CMK (cell line): Measurements from ENCODE around the gene SMS.
"Not testable (repeated sequence)": the region's sequence is repeated elsewhere in the genome, so short reads cannot be mapped to it uniquely, and the experiment has no call there.

Experiments used
- DNase-seq: peaks from one replicate; pipeline ENCODE4 v3.0.0-alpha.2; 2010; ENCODE audit warnings: low read depth

The SMS gene

GRCh38 chrX:21952624-21953023, 12.1 kb downstream of the SMS start:
- DNase-seq: no peak

DNA sequence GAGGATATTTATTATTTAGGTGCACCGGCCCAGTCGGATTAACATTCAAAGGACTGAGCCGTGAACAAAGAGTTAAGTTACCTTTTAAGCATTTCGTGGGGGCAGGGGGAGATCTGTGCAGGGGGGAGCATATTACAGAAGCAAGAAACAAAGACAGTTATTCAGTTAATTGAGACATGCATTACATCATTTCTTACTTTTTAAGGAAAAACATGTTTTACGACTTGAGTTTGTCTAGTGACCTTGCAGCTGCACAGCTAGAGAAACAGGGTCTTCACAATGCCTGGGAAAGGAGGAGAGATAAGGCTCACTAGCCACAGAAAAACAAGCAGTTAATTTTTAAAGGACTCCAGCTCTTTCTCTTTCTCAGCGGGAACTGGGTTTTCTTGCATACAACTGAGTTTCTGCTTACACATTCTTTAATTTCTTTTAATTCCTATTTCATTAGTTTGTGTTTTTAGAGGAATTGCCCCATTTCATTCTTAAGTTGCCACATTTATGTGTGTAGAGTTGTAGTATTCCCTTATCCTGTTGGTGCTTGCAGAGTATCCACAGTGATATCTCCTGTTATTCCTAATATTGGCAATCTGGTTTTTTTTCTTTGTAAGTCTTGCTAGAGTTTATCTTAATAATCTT, 12.8 kb downstream of the SMS start:
- DNase-seq: not testable (repeated sequence)

DNA sequence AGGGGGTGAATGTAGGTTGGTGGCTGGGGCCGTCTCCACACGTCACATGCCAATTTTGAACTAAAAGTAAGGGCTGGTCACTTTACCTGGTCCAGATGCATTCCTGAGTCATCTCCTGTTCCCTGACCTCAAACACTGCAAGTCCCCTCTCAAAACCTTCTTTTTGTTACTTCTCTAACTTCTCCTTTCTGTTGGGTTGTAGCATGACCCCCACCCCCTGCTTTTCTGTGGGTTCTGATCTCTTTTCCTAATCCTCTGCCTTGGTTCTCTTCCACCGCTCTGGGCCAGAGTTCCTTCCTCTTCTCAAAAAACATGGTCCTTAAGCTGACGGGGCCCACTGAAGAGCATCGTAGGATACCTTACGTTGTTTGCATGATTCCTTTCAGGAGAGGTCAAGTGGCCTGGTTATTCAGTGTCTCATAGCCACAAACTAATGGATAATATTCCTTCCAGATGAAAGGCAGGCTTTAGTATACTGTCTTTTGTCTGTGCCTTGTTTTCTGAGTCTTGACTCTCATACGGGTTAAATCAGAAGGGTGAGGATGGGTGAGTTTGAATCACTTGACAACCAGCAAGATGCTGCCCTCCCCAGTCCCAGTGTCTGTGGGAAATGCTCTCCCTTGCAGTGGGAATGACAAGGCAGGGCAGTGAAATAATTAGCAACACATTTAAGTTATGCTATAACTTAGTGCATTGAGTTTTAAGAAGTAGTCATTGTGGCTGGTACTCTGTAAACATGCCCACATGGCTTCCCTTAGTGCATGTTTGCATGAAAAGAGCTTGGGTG, 15.1 kb downstream of the SMS start:
- no peak for DNase-seq

- no peak for DNase-seq
These were observed 16.3 kb downstream of the SMS start for GRCh38 chrX:21956783-21957182.

DNA sequence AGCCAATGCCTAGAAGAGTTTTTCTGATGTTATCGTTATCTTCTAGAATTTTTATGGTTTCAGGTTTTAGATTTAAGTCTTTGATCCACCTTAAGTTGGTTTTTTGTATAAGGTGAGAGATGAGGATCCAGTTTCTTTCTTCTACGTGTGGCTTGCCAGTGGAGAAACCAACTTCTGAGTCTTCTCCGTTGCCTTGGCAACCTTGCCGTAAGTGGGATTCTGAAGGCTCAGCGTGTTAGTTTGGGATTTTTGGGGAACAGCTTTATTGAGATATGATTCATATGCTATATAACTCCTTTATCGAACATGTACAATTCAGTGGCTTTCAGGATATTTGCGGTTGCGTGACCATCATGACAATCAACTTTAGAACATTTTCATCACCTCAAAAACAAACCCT, 17.7 kb downstream of the SMS start:
- DNase-seq: no peak

- no peak for DNase-seq
These were observed 18.4 kb downstream of the SMS start for GRCh38 chrX:21958916-21959315.

DNA sequence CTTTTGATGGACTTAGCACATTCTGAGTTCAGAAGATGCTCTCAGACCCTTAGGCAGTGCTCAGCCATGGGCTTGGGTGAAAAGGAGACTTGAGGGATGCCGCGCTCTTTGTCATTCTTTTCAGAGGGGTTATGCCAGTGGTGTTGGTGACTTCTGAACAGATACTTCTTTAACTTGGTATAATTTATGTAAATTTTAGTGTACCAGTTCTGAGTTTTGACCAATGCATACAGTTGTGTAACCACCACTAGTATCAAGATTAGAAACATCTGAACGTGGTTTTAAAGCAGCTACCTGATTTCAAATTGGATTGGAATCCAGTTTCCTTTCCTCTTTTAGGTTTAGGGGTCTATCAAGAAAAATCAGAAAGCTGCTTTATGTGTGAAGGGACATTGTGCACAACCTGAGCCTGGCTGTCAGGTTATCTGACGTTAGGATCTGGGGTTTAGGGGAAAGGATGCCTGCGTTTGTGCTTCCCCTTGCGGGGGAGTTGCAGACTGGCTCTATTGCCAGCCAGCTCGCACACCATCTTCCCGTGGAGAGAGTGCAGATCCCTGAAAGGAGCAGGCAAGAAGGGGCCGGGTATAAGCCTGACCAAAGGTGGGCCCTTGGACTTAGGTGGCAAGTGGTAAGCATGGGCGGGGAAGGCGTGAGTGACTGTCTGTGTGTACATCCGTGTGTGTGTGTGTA, 19.0 kb downstream of the SMS start:
- no peak for DNase-seq

- DNase-seq: no peak
These were observed 20.3 kb downstream of the SMS start for GRCh38 chrX:21960569-21961541.

DNA sequence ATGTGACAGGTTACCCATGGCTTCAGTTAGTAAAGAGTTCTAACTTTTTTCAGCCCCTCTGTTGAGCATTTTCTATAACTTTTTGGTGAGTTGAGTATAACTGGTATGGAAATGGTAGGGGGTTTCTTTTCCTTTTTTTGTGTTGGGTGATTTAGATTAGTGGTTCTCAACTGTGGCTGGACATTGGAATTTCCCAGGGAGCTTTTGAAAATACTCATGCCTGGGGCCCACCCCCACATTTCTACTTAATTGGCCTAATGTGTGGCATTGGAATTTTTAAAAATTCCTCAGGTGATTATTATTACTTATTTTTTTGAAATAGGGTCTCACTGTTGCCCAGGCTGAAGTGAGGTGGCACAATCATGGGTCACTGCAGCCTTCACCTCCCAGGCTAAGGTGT, 21.9 kb downstream of the SMS start:
- DNase-seq: no peak

DNA sequence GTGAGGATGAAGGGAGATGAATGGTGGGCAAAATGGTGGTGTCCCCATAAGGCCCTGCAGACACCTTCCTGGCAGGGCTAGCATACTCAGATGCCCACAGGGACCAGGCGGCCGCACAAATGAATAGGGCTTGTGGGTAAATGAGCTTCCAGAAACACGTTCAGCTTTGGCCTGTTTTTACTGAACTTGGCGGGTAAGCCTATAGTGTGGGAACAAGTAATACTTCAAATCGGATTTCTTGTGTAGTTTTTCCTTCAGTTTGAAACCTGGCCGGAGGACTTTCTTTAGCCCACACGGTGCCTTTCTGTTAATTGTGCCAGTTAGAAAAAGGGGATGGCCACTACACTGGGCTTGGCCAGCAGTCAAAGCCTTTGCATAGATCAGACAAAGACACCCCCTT, 22.8 kb downstream of the SMS start:
- no peak for DNase-seq

DNA sequence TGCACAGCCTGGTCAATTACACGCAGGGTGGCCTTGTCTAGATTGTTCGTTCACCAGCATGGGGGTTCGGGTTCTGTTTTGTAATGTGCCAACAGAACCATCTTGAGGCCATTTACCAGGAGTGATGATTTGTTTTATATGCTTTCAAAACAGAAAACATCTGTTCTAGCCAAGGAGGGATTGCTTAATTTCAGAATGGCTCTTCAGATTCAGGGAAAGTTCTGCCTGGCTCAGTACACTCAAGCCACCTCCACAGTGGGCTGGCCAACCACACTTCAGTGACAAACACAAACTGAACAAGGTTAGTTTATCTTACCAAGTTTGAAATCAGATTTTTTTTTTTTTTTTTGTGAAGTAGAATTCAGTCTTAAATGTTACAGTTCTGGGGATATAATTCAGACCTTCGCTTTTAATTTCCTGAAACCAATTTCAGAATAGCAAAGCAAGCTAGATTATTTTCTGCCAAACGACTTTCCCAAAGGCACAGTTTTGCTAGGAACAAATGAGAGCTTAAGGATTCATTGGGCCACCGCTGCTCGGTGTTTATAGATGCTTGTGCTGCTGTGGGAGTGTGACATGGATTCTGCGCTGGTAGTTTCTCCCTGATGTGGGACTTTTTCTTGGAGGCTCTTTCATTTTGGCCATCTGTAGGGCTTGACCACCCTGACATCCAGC, 23.4 kb downstream of the SMS start:
- no peak for DNase-seq

DNA sequence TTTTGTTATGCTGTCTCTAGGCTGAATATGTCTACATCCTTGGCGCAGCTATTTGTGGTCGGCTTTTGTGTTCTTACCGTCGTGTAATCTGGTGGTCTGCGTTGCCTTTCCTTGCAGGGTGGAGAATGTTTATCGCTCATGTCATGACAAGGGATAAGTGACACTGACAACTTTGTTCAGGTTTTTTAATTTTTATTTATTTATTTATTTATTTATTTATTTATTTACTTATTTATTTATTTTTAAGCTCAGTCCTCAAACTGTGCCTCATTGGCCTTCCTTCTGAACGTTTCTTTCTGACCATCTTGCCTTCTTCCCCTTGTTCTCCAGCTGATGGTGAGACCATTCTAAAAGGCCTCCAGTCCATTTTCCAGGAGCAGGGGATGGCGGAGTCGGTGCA, 26.4 kb downstream of the SMS start:
- no peak for DNase-seq

DNA sequence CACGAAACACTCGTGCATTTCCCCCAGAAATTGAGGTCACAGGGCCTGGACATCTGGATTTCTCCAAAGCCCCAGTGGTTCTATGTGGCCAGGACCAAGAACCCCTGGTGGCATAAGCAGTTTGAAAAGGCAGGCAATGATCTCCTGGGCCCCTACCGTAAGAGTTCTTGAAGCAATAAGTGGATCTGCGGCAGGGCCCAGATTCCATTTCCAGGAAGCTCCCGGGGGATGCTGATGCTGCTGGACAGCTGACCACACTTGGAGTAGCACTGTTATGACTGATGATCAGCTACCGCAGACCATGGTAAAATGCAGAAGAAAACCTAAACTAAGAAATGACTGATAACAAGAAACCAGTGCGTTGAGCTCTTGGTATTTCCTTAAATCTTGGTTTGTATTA, 27.8 kb downstream of the SMS start:
- no peak for DNase-seq

DNA sequence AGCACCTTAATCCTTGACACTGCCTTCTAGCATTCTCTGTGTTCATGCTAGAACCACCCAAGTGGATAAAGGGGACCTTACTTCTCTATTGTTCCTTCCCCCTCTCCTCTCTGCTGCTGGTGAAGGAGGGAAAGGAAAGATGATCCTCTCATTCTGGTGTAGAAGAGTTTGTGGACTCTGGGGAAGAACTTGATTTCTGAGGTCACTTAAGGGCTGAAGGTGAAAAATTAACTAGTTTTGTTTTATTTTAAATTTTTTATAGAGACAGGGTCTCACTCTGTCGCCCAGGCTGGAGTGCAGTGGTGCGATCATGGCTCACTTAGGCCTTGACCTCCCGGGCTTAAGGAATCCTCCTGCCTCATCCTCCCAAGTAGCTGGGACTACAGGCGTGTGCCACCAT, 29.8 kb downstream of the SMS start:
- no peak for DNase-seq

GRCh38 chrX:21972046-21972445, 31.5 kb downstream of the SMS start:
- no peak for DNase-seq

DNA sequence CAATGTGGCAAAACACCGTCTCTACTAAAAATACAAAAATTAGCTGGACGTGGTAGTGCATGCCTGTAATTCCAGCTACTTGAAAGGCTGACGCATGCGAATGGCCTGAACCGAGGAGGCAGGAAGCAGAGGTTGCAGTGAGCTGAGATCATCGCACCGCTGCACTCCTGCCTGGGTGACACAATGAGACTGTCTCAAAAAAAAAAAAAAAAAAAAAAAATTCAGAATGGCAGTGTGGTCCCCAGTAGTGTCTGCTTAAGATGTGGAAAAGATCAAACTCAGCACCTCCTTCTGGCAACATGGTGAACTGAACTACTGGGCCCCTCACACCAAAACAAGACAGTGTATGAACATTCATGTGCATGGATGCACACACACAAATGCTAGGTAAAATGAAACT, 32.2 kb downstream of the SMS start:
- no peak for DNase-seq

GRCh38 chrX:21973321-21974010, 33.0 kb downstream of the SMS start:
- DNase-seq: no peak

DNA sequence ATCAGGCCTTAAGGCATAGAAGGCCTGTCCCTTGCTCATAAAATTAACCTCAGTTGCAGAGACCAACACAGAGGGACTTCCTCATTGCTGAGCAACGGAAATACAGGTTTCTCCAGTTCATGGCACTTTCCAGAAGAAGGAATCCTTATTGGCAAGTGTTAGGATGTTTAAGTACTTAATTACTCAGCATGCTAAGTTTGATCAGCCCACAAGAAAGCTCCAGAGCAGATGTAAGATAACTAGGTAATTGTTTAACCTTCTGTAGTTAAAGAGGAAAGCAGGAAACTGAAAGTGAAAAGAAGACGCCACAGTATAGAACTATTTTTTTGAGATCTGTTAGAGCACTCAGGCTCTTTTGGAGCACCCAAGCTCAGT, 33.5 kb downstream of the SMS start:
- no peak for DNase-seq

- no peak for DNase-seq
These were observed 34.7 kb downstream of the SMS start for GRCh38 chrX:21975242-21975641.

- no peak for DNase-seq
These were observed 35.3 kb downstream of the SMS start for GRCh38 chrX:21975812-21976211.

GRCh38 chrX:21978346-21978745, 37.8 kb downstream of the SMS start:
- no peak for DNase-seq
